HCT116 (cell line): ENCODE measurements around the gene NTHL1. TPM values are rescaled to one million over a fixed set of nuclear protein-coding genes. Genes with fewer than 3 reads are reported as not detected.

Source experiments
- ATAC-seq: fragments of 200-7000 bp; cut with Tn5 transposase; 2 replicates; pipeline ENCODE4 v1.9.1; 2020; ENCODE audit warnings: mild to moderate bottlenecking, moderate library complexity
- BruUV-seq: library from RNA; stranded (reverse); fragments of 400-500 nt; replicated peaks from 2 replicates; lab custom pipeline; 2021; lab: Mats Ljungman, UMichigan
- CTCF ChIA-PET: fragments of 300-600 bp; sonication (Branson Sonifier 250); formaldehyde crosslinking; loops from one replicate; lab custom pipeline; 2021; ENCODE audit warnings: antibody characterized with exemption; lab: Charles Lee
- POLR2A ChIA-PET: fragments of 300-600, 350-600 bp; sonication (Branson Sonifier 250); formaldehyde crosslinking; loops from one replicate; lab custom pipeline; 2021; ENCODE audit warnings: antibody characterized with exemption; lab: Charles Lee
- RAD21 ChIA-PET, 2 experiments: fragments of 300-600 bp; sonication (Branson Sonifier 250); formaldehyde crosslinking; loops; one replicate each; lab custom pipeline; 2023; ENCODE audit warnings: low total read pairs in 2 of 2; ENCODE audit not compliant: uncharacterized antibody in 2 of 2, unreplicated experiment in 2 of 2, low non-redundant PET in 1 of 2; lab: Charles Lee
- DNase-seq: peaks from one replicate; pipeline ENCODE4 v3.0.0-alpha.2; 2010; ENCODE audit warnings: low read depth, low spot score
- H2AFZ ChIP-seq: fragments of 200-600 bp; shearing (Covaris generic), sonication (generic); 2 replicates; pipeline ENCODE4 v1.6.1; 2017; ENCODE audit warnings: low read depth, mixed run types, mixed read lengths, antibody characterized with exemption, low read length; ENCODE audit not compliant: poor library complexity, severe bottlenecking
- H3K27ac ChIP-seq: 2 replicates; pipeline ENCODE4 v1.5.1; 2012; ENCODE audit warnings: low read depth, low read length
- H3K27me3 ChIP-seq: fragments of 200-600 bp; sonication (generic); 2 replicates; pipeline ENCODE4 v1.6.1; 2016; ENCODE audit warnings: mixed run types, low read length, mixed read lengths; ENCODE audit not compliant: insufficient read depth
- H3K36me3 ChIP-seq, 2 experiments: fragments of 200-500 bp in 1 of 2; fragments of 200-600 bp in 1 of 2; sonication (Bioruptor generic) in 1 of 2; sonication (generic) in 1 of 2; 2 replicates each; pipeline versions ENCODE4 v1.5.1 to v1.6.1; 2014 to 2016; ENCODE audit warnings: low read length in 2 of 2, inconsistent platforms in 1 of 2, mixed read lengths in 1 of 2, mixed run types in 1 of 2; ENCODE audit not compliant: insufficient read depth in 2 of 2, control insufficient read depth in 1 of 2
- H3K4me1 ChIP-seq, 2 experiments: fragments of 200-600 bp in 1 of 2; sonication (generic) in 1 of 2; 2 replicates each; pipeline versions ENCODE4 v1.5.1 to v1.6.1; 2012 to 2017; ENCODE audit warnings: low read length in 2 of 2, inconsistent platforms in 1 of 2, mild to moderate bottlenecking in 1 of 2, mixed read lengths in 1 of 2, mixed run types in 1 of 2, moderate library complexity in 1 of 2; ENCODE audit not compliant: insufficient read depth in 2 of 2, control insufficient read depth in 1 of 2
- H3K4me2 ChIP-seq: fragments of 200-600 bp; sonication (generic); 2 replicates; pipeline ENCODE4 v1.6.1; 2017; ENCODE audit warnings: mixed run types, low read length, mixed read lengths
- H3K4me3 ChIP-seq, 2 experiments: fragments of 200-600 bp in 1 of 2; sonication (generic) in 1 of 2; replicated peaks in 1 of 2; 2 replicates each; pipeline ENCODE4 v1.5.1; 2011 to 2016; ENCODE audit warnings: low read length in 2 of 2, control low read depth in 1 of 2, low read depth in 1 of 2, mild to moderate bottlenecking in 1 of 2, mixed read lengths in 1 of 2, mixed run types in 1 of 2
- H3K79me2 ChIP-seq: fragments of 200-600 bp; sonication (generic); 2 replicates; pipeline ENCODE4 v1.6.1; 2017; ENCODE audit warnings: mild to moderate bottlenecking, mixed run types, low read length, moderate library complexity, mixed read lengths; ENCODE audit not compliant: insufficient read depth
- H3K9ac ChIP-seq: fragments of 200-600 bp; sonication (generic); 2 replicates; pipeline ENCODE4 v1.6.1; 2016; ENCODE audit warnings: low read length, mixed read lengths
- H3K9me2 ChIP-seq: fragments of 200-600 bp; sonication (generic), shearing (Covaris generic); 2 replicates; pipeline ENCODE4 v1.6.1; 2017; ENCODE audit warnings: mixed run types, mild to moderate bottlenecking, moderate library complexity; ENCODE audit not compliant: insufficient read depth
- H3K9me3 ChIP-seq, 2 experiments: fragments of 200-500 bp in 1 of 2; fragments of 200-600 bp in 1 of 2; sonication (Bioruptor generic) in 1 of 2; sonication (generic) in 1 of 2; 2 replicates each; pipeline ENCODE4 v1.6.1; 2014 to 2017; ENCODE audit warnings: low read length in 2 of 2, mixed read lengths in 2 of 2, inconsistent platforms in 1 of 2, low read depth in 1 of 2, mild to moderate bottlenecking in 1 of 2, mixed run types in 1 of 2, moderate library complexity in 1 of 2; ENCODE audit not compliant: control insufficient read depth in 1 of 2, insufficient read depth in 1 of 2
- H4K20me1 ChIP-seq: fragments of 200-600 bp; sonication (generic), shearing (Covaris generic); 2 replicates; pipeline ENCODE4 v1.6.1; 2017; ENCODE audit warnings: mixed run types, mild to moderate bottlenecking, moderate library complexity; ENCODE audit not compliant: insufficient read depth
- CTCF ChIP-seq, 3 experiments: fragments of 200-600 bp in 1 of 3; sonication (generic) in 1 of 3; IDR thresholded peaks in 2 of 3; conservative IDR thresholded peaks in 1 of 3; 2 replicates each; pipeline ENCODE4 v1.5.1; 2012 to 2017; ENCODE audit warnings: low read depth in 2 of 3, low read length in 2 of 3, antibody characterized with exemption in 1 of 3, borderline replicate concordance in 1 of 3, control low read depth in 1 of 3, mild to moderate bottlenecking in 1 of 3, mixed read lengths in 1 of 3, mixed run types in 1 of 3, moderate library complexity in 1 of 3; ENCODE audit not compliant: insufficient read depth in 1 of 3
- POLR2AphosphoS5 ChIP-seq: IDR thresholded peaks from 2 replicates; pipeline ENCODE4 v1.6.1; 2011; ENCODE audit warnings: mild to moderate bottlenecking, low read depth, low read length, moderate library complexity
- YY1 ChIP-seq: IDR thresholded peaks from 2 replicates; pipeline ENCODE4 v1.6.1; 2011; ENCODE audit warnings: low read length, low read depth, moderate library complexity, mild to moderate bottlenecking; ENCODE audit not compliant: insufficient replicate concordance; ENCODE audit errors: extremely low read depth
- intact Hi-C: fragments of 100-400 bp; cut with micrococcal nuclease; formaldehyde crosslinking; loops from 2 replicates; pipeline ENCODE4 v1.10.0; 2022
- total RNA-seq: library from RNA; stranded (reverse); gene quantifications from one replicate; pipeline ENCODE4 v1.2.1, GENCODE V29; 2021; ENCODE audit not compliant: unreplicated experiment

Gene NTHL1
- total RNA-seq, 1 experiment from 2014 or later: 40.1 TPM

GRCh38 chr16:2088759-2089358 is 41.2 kb upstream of the NTHL1 start:
- no peak overlapping the region for H3K9ac ChIP-seq
- peaks cover 9 to 29% of the 10 kb centered on the region in 2 experiments for H3K4me1 ChIP-seq
- no peak for TF ChIP-seq YY1
- H3K36me3 ChIP-seq: peaks cover 5 to 18% of the 10 kb centered on the region in 2 experiments; a peak in 2 of 4 replicates
- H2AFZ ChIP-seq: no peak overlapping the region
- no peak overlapping the region for H3K4me2 ChIP-seq
- ATAC-seq (no peak), DNase-seq (no peak)
- no peaks in the 10 kb centered on the region for H3K9me3 ChIP-seq
- intact Hi-C loops: no loop called here
- no peaks in the 10 kb centered on the region for H3K27me3 ChIP-seq
- H3K27ac ChIP-seq: peak overlapping the region; percentile 32; the same call in 1 of the 2 replicates
- no peaks in the 10 kb centered on the region for H3K79me2 ChIP-seq
- RAD21 ChIA-PET: no interaction called here
- H4K20me1 ChIP-seq: no peaks in the 10 kb centered on the region
- no TSS peak for BruUV-seq
- H3K4me3 ChIP-seq: no peak overlapping the region
- POLR2A ChIA-PET: no interaction called here
- CTCF ChIA-PET: no interaction called here
- no peaks in the 10 kb centered on the region for H3K9me2 ChIP-seq

GRCh38 chr16:2087748-2088631 is 40.4 kb upstream of the NTHL1 start:
- H2AFZ ChIP-seq: no peak overlapping the region
- no peak for DNase-seq
- H3K9me2 ChIP-seq: no peaks in the 10 kb centered on the region
- ChIA-PET RAD21 (no interaction called here), POLR2A (no interaction called here), CTCF (no interaction called here)
- no peak for ATAC-seq
- no peak overlapping the region for H3K27ac ChIP-seq
- no peak overlapping the region for H3K4me2 ChIP-seq
- H3K79me2 ChIP-seq: no peaks in the 10 kb centered on the region
- TF ChIP-seq CTCF (IDR thresholded peaks at IDR 0.05 in 2 of 3, conservative IDR thresholded peaks at IDR 0.05 in 1 of 3; ENCODE audit: borderline replicate concordance in 1 of 3, insufficient read depth in 1 of 3, low read depth in 2 of 3, low read length in 2 of 3): no peak
- peak; percentile 10; the same call in 1 of the 2 replicates for TF ChIP-seq POLR2AphosphoS5
- H3K4me3 ChIP-seq: no peak overlapping the region
- no peak overlapping the region for H3K9ac ChIP-seq
- H3K36me3 ChIP-seq: peaks cover 5 to 18% of the 10 kb centered on the region in 2 experiments; a peak in 2 of 4 replicates
- no TSS peak for BruUV-seq
- no peaks in the 10 kb centered on the region for H4K20me1 ChIP-seq
- H3K4me1 ChIP-seq: peaks cover 9 to 29% of the 10 kb centered on the region in 2 experiments
- H3K27me3 ChIP-seq: no peaks in the 10 kb centered on the region
- intact Hi-C loops: no loop called here
- H3K9me3 ChIP-seq: no peaks in the 10 kb centered on the region
